Spleen (tissue), 7 donors: ENCODE measurements around the gene LRP3.

Experiments used
- POLR2A ChIP-seq, 3 donors: fragments of 450-650 bp; IDR thresholded peaks; one replicate each; pipeline ENCODE4 v1.5.1; 2017; ENCODE audit warnings: antibody characterized with exemption in 3 of 3, mild to moderate bottlenecking in 1 of 3
- TF ChIP-seq, protein P1 (sequence below), 11 experiments: fragments of 200-600 bp in 7 of 11; fragments of 450-650 bp in 4 of 11; sonication (generic) in 4 of 11; IDR thresholded peaks in 8 of 11; conservative IDR thresholded peaks in 3 of 11; 1 replicate in 7 of 11; 2 replicates in 4 of 11; pipeline versions ENCODE4 v1.4.0 to v1.8.0; 2016 to 2021; ENCODE audit warnings: antibody characterized with exemption in 11 of 11, inconsistent platforms in 4 of 11, mild to moderate bottlenecking in 1 of 11
- donor health status: DM: no; HTN: no; CAD: no; lungs with moderate emphysema.
- donor health status: DM: no; HTN: no; CAD: no.
- donor health status: DM: no; HTN: no; CAD: no.

DNA sequence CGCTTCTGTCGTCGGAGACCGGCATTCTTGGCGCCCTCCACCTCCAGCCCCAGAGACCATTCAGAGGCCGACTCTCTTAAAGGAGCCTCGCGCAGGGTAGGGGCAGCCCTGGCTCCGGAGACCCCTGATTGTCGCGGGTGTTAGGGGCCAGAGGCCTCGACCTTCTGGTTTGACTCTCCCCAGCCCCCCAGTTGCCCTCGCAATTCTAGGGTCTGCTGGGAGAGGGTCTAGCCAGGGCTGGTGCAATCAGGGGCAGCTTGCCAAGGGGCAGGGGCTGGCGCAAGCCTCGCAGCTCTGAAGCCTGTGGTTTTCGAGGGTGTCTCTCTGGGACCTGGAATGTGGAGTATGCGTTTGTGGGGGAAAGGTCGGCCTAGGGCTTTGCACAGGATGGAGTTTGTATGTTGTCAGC lies 33.1 kb downstream of the LRP3 start:
- TF ChIP-seq POLR2A (IDR thresholded peaks at IDR 0.05): no peak
- TF ChIP-seq, protein P1, sequence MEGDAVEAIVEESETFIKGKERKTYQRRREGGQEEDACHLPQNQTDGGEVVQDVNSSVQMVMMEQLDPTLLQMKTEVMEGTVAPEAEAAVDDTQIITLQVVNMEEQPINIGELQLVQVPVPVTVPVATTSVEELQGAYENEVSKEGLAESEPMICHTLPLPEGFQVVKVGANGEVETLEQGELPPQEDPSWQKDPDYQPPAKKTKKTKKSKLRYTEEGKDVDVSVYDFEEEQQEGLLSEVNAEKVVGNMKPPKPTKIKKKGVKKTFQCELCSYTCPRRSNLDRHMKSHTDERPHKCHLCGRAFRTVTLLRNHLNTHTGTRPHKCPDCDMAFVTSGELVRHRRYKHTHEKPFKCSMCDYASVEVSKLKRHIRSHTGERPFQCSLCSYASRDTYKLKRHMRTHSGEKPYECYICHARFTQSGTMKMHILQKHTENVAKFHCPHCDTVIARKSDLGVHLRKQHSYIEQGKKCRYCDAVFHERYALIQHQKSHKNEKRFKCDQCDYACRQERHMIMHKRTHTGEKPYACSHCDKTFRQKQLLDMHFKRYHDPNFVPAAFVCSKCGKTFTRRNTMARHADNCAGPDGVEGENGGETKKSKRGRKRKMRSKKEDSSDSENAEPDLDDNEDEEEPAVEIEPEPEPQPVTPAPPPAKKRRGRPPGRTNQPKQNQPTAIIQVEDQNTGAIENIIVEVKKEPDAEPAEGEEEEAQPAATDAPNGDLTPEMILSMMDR (IDR thresholded peaks at IDR 0.05 in 8 of 11, conservative IDR thresholded peaks at IDR 0.05 in 3 of 11): no peak
